Left ventricle myocardium superior (tissue), 1 donor: ENCODE data around the gene OR2S2. TPM values are rescaled to one million over a fixed set of nuclear protein-coding genes. Genes with fewer than 3 reads are reported as not detected.
"Not testable (repeated sequence)": the region's sequence is repeated elsewhere in the genome, so short reads cannot be mapped to it uniquely, and the experiment has no call there.

Source experiments
- ATAC-seq: fragments of 200-7000 bp; cut with Tn5 transposase; one replicate; pipeline ENCODE4 v1.9.1; 2020; ENCODE audit warnings: mild to moderate bottlenecking, moderate library complexity
- DNase-seq: peaks from one replicate; pipeline ENCODE4 v3.0.0-alpha.2; 2020
- intact Hi-C: fragments of 100-400 bp; cut with micrococcal nuclease; formaldehyde crosslinking; loops from one replicate; pipeline ENCODE4 v1.11.0; 2022
- total RNA-seq: library from RNA; stranded (reverse); fragmentation: NEBNext Ultra II Directional; extraction: Animal tissue kit (Norgen Biotek cat#: 25700); gene quantifications from one replicate; pipeline ENCODE4 v1.2.1, GENCODE V29; 2021
- donor health status: DM: no; HTN: yes; CAD: no; lungs with severe emphysema.

OR2S2 gene
- total RNA-seq, 1 donor from 2014 or later = not detected

DNA sequence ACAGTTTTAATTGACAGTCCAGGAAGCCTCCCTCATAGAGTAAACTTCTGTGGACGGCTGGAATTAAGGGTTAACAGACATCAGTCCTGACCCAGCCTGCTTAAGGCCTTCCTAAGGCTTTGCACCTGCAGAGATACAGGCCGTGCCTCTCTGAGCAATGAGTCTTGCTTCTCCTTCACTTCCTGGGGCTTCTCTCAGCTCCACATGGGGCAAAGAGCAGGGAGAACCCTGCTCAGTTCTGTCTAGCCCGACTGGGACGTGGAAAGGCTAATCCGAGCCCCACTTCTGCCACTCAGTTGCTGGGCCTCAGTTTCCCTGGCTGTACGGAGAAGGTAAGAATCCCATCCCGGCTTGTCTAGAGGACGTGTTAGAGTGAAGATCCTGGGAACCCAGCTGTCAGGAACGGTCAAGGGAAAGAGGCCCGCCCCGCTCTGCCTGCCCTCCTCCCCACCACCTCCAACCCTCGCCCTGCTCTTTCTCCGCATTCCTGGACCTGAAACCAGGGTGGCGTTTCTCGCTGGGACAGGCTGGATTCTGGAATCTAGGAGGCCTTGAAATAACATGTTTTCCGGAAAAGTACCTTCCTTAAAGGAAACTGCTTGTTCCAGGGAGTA, 42.2 kb downstream of the OR2S2 start:
- intact Hi-C loops = no loop called here
- no peak for DNase-seq
- ATAC-seq = peak; percentile 9

DNA sequence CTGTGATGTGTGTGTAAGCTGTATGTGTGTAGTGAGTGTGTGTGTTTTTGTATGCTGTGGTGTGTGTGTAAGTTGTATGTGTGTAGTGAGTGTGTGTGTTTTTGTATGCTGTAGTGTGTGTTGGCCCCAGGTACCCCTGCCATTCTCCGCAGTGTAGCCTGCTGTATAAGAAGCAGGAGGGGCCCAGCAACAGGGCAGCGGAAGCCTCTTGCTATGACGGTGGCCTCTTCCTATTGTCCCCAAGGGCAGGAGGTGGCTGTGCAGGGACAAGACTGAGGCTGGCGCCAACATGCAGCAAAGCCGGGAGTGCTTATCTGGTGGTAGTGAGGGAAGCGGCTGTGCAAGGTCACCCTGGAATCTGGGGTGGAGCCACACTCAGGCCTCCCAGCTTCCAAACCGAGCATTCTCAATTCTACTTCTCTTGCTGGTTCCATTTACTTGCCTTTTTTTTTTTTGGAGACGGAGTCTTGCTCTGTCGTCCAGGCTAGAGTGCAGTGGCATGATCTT, 43.6 kb downstream of the OR2S2 start:
- ATAC-seq (peak; percentile 83), DNase-seq (peak; percentile 88)
- intact Hi-C loops = no loop called here

GRCh38 chr9:35913429-35913828, 44.5 kb downstream of the OR2S2 start:
- intact Hi-C loops, ATAC-seq, DNase-seq: not testable (repeated sequence)

DNA sequence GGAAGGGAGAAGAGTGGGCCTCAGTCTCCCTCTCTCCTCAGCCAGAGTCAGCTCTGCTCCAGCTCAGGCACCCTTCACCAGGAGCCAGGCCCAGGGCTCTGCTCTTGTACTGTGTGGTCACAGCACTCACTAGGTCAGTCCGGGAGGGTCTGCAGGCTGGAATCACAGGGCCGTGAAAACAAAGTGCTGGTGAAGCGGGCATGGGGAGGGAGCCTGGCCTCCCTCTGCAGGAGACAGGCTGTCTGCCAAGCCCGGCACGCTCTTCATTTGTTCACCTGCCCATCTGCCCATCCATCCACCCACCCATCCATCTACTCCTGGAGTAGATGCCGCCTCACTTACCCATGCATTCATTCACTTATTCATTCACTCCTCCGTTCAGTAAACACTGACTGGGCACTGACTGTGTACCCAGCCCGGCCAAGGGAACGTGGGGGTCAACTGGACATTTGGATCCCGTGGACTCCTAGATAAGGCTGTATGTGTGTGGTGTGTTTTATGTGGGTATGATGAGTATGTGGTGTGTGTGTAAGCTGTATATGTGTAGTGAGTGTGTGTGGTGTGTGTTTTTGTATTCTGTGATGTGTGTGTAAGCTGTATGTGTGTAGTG, 45.1 kb downstream of the OR2S2 start:
- DNase-seq (no peak), ATAC-seq (no peak)
- intact Hi-C loops = no loop called here

DNA sequence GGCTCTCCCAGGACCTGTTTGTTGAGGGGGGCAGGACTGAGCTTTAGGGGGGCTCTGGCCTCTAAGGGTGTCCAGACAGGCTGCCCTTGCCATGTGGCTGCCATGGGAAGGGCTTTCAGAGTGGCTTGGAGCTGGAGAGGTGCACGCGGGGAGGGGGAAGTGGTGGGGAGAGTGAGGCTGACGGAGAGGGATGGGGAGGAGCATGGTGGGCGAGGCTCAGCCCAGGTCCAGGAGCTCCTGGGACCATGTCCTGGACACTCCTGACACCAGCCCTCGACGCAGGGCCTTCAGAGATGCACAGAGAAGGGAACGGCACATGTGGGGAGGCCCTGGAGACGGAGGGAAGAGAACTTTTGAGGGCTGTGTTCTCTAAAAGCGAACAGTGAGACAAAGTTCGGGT, 46.3 kb downstream of the OR2S2 start:
- ATAC-seq (no peak), DNase-seq (peak; percentile 54)
- intact Hi-C loops = no loop called here

DNA sequence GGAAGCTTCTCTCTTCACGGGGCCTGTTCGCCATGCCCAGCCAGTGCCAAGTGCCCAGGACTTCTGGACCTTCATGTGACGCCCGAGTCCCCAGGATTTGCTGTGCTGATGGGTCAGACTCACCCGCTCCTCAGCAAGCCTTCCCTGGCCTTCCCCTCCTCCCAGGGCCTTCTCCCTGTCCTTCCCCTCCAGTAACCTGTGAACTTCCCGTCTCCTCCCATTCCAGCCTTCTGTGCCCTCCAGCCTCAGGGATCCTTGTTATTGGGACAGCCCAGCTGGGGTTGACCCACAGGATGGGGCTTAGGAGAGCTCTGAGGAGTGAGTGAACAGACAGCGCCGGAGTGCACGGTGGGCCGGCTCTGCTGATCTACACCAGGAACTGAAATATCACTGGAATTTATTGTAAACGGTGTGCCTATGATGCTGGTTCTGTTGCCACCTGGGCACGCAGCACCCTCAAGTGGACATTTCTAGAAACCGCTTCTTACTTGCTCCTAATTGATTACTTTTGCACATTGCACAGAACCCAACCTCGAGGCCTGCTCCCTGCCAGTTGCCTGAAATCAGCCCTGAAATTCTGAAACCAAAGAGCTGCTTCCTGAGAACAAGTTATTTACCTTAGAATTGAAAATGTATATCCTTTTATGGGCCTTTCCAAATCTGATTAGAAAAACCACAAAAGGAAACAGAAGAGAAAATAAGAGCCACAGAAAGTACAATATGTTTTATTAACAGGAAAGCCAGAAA, 47.2 kb downstream of the OR2S2 start:
- no peak for ATAC-seq
- DNase-seq = peak; percentile 56
- intact Hi-C loops = no loop called here

GRCh38 chr9:35909687-35910612, 48.0 kb downstream of the OR2S2 start:
- intact Hi-C loops = no loop called here
- ATAC-seq = peak; percentile 15
- DNase-seq = peak; percentile 76

DNA sequence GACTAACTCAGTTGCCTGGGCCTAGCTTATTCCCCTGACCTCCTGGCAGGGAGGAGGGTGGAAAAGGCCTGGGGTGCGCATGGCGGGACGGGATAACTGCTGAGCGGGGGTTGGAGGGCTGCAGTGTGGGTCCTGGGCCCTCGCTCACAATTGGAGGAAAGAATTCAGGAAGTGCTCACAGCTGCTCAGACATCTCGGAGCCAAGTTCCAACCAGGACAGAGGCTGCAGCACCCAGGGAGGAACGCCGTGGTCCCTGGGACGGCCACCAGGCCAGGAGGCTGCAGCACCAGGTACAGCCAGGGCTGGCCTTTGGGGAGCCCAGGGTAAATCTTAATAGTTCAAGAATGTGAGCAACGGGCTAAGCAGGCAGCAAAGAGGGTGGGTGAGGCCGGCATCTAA, 48.7 kb downstream of the OR2S2 start, which contains the start of gene SPAAR:
Gene SPAAR (plus strand): TSS at position 217 of the 400 bp plus-strand sequence. CDS start 974 bp downstream, outside the sequence.
- intact Hi-C loops = no loop called here
- ATAC-seq (peak; percentile 1), DNase-seq (peak; percentile 57)

DNA sequence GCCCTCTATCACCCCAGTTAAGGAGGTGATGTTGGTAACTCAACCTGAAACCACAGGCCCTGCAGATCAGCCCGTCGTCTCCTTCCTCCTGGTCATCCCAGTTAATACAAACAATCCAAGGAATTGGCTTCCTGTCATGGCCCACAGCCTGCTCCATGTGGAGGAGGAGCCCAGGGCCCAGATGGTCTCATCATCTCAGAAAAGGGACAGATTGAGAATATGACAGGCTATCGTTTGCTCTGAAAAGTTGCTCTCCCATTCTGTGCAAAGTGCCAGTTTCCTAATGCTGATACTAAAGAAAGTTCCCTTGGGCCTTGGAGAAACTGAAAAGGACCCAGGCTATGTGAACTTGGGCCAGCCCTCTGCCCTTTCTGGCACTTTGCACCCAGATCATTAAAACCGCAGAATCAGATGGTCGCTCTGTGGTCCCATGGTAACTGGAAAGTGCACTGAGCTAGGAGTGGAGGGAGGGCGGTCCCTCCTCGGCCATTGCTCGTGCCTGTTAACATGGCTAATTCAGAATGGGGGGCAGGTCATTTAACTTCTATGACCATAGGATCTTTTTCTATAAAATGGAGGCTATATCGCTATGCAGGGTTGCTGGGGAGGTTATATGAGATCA, 49.3 kb downstream of the OR2S2 start:
- DNase-seq (peak; percentile 68), ATAC-seq (peak; percentile 20)
- intact Hi-C loops = no loop called here

DNA sequence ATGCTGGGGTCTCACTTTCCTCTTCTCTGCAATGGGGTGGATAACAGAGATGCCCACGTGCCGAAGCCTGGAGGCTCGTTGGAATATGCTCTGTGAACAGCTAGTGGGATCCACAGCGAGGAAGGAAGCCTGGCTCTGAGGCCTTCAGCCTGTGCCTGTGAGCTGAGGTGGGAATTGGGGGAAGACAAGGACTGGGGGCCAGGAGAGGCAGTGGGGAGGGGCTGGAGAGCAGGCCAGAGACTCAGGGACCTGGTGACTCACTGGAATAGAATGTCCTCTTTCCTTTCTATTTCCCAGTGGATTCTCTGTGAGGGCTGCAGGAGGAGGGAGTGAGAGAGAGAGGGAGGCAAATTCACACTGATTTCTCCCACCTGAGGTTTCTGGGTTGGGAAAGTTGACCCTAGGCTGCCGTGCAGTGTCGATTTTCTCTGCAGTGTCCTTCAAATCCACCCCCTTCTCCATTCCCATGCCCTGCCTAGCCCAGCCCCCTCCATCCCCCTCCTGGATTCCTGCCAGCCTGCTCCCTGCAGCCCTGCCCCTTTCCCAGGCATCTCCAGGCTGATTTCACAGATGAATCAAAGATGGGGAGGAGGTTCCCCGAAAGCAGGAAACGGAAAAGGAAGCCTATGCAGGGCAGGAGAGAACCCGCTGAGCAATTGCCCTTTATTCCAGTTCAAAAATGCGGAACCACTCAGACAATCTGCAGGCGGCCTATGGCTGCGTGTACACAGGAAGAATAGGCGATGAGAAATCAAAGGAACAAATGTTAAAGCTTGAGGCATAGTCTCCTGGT, 50.0 kb downstream of the OR2S2 start:
- peak; percentile 78 for DNase-seq
- peak; percentile 66 for ATAC-seq
- intact Hi-C loops = no loop called here

Other genes starting within 250 kb of the OR2S2 start
- gene TLN1, start 226.0 kb downstream of the OR2S2 start, total RNA-seq = 243 TPM
- gene CREB3, start 225.5 kb downstream of the OR2S2 start, total RNA-seq = 19.4 TPM
- 90.2 TPM for gene GBA2, start 208.9 kb downstream of the OR2S2 start, total RNA-seq
- gene RGP1, start 208.9 kb downstream of the OR2S2 start, total RNA-seq = 32.4 TPM
- gene MSMP, start 203.9 kb downstream of the OR2S2 start, total RNA-seq = not detected
- gene NPR2, start 166.6 kb downstream of the OR2S2 start, total RNA-seq = 24.6 TPM
- gene SPAG8, start 145.9 kb downstream of the OR2S2 start, total RNA-seq = 3.2 TPM
- gene HINT2, start 143.1 kb downstream of the OR2S2 start, total RNA-seq = 75.8 TPM
- not detected for gene FAM221B, start 129.4 kb downstream of the OR2S2 start, total RNA-seq
- gene TMEM8B, start 128.9 kb downstream of the OR2S2 start, total RNA-seq = 15.9 TPM
- not detected for gene OR13J1, start 87.8 kb downstream of the OR2S2 start, total RNA-seq
- gene HRCT1, start 52.0 kb downstream of the OR2S2 start, total RNA-seq = 9.0 TPM
- gene SPAAR, start 48.7 kb downstream of the OR2S2 start, total RNA-seq = 9.8 TPM
- gene RECK, start 78.8 kb upstream of the OR2S2 start, total RNA-seq = 4.5 TPM
- gene GLIPR2, start 178.6 kb upstream of the OR2S2 start, total RNA-seq = 5.9 TPM
- 0.17 TPM for gene CCIN, start 211.2 kb upstream of the OR2S2 start, total RNA-seq
- 60.7 TPM for gene CLTA, start 232.8 kb upstream of the OR2S2 start, total RNA-seq